NK-92 (cell line): ENCODE measurements around the gene CA10.

ENCODE experiments used
- DNase-seq: peaks from one replicate; lab custom pipeline; 2025; ENCODE audit not compliant: unreplicated experiment; lab: John Stamatoyannopoulos, UW

Gene CA10

DNA sequence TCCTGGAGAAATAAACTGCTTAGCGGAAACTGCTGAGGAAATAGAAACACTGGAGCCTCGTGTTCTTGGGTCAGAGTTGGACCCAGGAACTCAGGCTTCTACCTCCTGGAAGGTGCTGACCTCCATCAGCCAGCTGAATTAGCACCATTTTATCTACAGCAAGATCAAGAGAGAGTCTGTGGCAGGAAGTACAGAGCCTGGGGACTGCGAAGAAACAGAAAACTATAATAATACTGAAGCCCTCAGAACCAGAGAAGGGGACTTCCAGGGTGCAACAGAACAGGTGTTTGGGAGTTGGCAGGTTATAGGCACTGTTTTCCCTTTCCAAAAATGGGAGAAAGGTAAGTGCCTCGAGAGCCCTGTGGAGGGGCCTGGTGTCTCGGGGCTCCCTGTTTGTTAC, 379.7 kb downstream of the CA10 start:
- DNase-seq: no peak

DNA sequence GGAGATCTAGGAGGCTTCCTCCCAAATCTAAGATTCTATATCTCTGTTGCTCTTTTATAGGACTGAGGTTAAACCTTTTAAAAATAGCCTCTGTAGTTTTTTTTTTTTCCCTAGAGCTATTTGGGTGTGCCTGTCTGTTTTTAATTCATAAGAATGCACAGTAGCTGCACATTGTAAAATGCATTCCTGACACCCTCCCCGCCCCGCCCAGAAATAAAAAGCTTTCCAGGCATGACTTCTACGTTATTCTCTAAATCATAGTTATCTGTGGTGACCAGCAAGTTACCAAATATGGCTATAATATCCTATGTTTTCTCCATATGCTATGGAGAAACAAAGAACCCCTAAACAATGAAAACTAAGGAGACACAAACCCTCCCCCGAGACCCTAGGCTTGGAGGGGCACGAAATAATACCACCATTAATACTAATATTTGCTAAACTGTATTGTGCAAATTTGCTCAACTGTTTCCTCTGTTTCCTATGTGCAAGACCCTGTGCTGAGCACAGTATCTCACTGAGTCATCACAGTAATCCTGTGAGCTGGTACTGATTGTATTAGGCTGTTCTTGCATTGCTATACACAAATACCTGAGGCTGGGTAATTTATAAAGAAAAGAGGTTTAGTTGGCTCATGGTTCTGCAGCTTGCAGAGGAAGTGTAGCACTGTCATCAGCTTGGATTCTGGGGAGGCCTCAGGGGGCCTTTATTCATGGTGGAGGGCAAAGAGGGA, 388.3 kb downstream of the CA10 start:
- DNase-seq: no peak

GRCh38 chr17:51769231-51769630, 389.3 kb downstream of the CA10 start:
- no peak for DNase-seq

- no peak for DNase-seq
Observed at GRCh38 chr17:51768706-51769105, 389.8 kb downstream of the CA10 start.

DNA sequence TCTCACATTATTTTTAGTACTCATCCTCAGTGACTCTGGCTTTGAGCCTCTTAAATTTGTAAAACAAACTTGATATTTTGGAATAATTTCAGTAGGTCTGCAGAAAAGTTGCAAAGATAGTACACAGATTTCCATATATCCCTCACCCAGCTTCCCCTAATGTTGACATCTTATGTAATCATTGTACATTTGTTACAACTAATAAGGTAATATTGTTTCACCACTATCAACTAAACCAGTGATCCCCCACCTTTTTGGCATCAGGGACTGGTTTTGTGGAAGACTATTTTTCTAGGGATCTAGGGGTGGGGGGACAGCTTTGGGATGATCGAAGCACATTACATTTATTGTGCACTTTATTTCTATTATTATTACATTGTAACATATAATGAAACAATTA, 391.2 kb downstream of the CA10 start:
- no peak for DNase-seq

- no peak for DNase-seq
Observed at GRCh38 chr17:51765282-51766135, 393.0 kb downstream of the CA10 start.

DNA sequence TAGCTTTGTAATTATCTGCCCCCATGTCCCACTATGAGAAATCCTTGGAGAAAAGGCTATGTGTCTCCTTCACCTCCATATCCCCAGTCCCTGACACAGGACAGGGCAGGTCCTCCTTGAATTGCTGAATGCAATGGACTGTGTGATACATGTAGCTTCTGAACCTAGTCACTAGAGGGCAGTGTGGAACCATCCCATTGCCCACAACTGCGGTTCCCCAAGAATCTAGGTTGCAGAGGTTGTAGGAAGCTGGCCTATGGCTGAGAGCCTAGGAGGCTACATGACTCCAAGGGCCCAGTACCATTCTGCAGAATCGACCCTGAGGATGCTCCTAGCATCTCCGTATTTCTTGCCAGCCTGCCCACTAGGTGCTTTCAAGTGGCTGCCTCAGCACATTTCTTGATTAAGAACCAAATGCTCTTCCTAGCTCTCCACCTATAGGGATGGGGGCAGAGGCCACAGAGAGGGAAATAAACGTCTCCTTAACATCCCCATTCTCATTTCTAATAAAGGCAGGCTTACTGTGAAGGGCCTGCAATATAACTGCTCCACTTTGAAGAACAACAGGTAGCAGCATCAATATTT, 394.0 kb downstream of the CA10 start:
- DNase-seq: no peak

DNA sequence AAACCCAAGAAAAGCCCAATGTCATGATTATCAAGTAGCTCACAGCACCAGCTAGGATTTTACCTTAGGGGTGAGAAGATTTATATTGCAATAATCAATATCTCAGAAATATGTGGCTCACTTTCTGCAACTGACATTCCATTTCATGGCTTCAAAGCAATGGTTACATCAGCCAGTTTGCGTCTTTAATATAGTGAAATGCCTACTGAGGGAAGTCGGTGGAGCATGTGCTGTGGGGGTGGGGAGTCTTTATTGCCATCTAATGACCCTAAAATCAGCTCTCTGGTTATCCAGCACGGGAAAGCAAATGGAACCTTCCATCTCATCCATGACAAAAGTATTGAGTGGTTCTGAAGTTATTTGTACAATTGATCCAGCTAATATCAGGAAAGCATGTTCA, 395.5 kb downstream of the CA10 start:
- DNase-seq: no peak

GRCh38 chr17:51761105-51761504, 397.4 kb downstream of the CA10 start:
- DNase-seq: no peak

GRCh38 chr17:51759260-51759659, 399.3 kb downstream of the CA10 start:
- DNase-seq: no peak

DNA sequence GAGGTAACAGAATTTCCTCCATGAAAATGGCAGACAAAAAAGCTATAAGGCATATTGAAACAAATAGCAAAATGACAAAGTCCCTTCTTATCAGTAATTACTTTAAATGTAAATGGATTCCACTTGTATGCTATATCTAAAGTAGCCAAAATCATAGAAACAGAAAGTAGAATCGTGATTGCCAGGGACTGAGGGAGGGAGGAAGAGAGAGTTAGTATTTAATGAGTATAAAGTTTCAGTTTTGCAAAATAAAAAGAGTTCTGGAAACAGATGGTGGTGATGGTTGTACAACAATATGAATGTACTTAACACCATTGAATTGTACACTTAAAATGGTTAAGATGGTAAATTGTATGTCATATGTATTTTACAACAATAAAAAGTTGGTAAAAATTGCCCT, 407.4 kb downstream of the CA10 start:
- DNase-seq: no peak

DNA sequence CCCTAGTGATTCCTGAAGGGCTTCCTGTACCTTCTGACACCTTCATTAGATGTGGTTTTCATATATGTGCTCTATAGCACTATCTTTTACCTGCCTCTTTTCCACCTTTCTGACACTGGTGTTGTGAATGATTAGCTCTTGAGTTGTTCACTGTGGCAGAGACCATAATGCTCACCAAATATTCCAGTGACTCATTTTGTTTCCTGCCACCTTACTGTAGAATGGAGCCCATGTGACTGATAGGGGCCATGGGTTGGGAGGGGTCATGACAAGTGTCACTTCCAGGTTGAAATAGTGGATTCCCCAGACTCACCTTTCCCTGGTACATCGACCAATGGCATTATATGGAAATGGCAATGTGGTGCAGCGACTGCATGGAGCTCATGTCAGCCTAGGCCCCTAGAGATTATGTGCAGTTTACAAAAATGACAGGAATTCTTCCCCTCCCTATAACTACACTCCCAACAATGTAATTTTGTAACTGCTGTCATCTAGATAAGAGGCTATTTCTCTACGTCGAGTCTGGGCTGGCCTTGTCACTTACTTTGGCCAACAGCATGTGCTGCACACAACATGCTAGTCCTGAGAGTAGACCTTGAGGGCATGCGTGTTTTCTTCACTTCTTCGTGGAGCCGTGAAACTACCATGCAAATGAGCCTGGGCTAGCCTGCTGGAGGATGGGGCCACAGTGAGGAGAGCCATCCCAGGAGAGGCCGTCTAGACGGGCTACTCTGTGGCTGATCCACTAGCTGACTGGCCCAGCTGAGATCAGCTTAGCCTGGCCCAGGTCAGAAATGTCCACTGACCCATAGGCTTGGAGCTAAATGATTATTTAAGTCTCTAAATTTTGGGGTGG, 409.5 kb downstream of the CA10 start:
- DNase-seq: no peak

DNA sequence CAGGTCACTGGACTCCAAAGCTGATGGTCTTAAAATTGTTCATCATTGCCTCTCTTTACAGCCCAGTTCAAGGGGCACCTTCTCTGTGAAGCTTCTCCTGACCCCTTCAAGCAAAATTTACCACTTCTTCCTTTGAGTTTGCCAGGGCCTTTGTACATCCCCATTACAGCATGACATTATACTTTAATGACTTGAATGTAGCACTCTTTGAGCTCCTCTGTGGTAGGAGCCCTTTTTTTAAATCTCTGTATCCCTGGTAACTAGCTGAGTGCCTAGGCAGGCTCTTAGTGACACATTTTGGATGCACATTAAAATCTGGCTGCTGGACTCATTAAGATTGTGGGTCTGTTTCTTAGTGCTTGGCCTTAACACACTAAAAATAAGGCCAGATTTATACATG, 412.1 kb downstream of the CA10 start:
- no peak for DNase-seq

GRCh38 chr17:51745993-51746392, 412.5 kb downstream of the CA10 start:
- no peak for DNase-seq

DNA sequence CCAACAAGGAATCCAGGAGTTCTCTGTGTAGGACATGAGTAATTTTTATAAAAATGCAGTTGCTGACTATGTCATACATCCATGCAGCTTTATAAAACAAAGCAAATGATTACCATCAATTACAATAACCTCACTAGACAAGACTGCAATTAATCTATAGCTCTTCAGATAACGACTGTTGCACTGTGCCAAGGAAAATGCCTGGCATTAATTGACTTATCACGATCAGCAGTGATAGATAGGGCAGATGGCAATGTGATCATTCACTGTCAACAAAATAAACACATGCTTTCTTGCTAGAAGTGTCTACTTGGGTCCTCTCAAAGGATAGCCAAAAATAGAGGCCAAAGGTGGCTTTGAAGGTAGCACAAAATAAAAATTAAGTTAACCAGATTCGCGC, 415.0 kb downstream of the CA10 start:
- no peak for DNase-seq

DNA sequence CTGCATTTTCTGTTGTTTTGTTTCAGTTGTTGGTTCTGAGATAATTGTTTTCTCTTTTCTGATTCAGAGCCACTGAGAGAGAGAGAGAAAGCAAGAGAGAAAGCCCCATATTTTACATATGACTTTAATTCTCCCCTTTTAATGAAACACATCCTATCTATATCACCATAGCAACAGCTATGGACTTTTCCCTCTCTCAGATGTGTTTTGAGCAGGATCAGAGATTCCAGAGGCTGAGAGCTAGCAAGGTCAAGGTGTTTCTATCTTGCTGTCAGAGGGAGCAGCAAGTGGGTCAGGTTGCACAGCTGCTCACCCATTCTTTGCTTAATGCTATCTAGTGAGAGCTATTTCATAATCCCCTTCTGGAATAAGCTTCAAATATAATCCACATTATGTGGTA, 415.9 kb downstream of the CA10 start:
- DNase-seq: no peak

GRCh38 chr17:51741458-51741857, 417.1 kb downstream of the CA10 start:
- no peak for DNase-seq

- no peak for DNase-seq
Observed at GRCh38 chr17:51740531-51740930, 418.0 kb downstream of the CA10 start.

DNA sequence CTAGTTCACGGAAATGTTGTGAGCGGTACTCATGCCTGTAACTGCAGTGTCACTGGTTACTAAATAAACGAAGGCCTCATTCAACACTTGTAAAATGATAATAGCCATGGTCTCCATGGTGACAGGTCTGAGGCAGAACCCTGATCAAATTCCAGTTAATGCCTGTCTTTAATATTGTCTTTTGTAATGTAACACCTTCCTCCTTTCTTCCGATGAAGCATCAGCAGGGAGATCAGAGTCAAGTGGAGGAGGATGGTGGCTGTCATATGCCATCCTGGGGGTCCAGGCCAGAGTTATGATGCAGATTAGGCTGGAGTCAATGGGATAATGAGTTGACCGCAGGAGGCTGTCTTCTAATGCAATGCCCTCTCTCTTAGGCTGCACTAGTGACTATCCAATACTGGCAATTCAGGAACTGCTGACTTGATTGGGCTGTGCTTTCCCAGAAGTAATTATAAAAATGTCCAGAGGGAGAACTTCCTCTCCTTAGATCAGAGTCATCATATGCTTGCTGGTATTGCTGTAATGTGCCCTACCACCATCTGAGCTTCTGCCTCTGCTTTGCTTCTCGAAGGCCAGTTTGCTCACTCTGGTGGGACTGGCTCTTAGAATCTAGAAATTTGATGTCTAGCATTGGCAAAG, 419.1 kb downstream of the CA10 start:
- DNase-seq: no peak

DNA sequence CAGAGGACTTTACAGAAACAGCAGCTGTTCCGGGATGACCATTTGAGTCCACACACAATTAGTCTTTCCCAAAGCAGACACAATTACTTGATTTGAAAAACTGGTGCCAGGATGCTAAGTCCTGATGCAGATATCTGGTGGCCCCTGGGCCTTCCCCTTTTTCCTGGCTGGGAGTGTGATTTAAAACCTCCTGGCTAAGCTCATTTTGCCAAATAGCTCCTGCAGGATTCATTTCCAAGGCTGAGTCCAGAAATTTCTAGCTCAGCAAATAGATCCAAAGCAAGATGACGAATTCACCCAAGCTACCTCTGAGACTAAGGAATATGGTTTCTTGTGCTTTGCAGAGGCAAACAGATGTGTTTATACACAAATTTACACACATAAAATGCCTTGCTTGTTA, 422.2 kb downstream of the CA10 start:
- DNase-seq: no peak

- DNase-seq: no peak
Observed at GRCh38 chr17:51734976-51735375, 423.5 kb downstream of the CA10 start.
